A673 (cell line): ENCODE results near the gene CTNNA2. TPM values are rescaled to one million over a fixed set of nuclear protein-coding genes. Genes with fewer than 3 reads are reported as not detected.
A peak's percentile ranks its signal among the peaks of the same experiment; 100 is the strongest.

Experiments used
- BruUV-seq: library from RNA; stranded (reverse); fragments of 400-500 nt; replicated peaks from 2 replicates; lab custom pipeline; 2021; lab: Mats Ljungman, UMichigan
- CTCF ChIA-PET: fragments of 300-600 bp; sonication (Branson Sonifier 250); formaldehyde crosslinking; loops from one replicate; lab custom pipeline; 2022; ENCODE audit warnings: antibody characterized with exemption; lab: Charles Lee
- POLR2A ChIA-PET: fragments of 300-600 bp; sonication (Branson Sonifier 250); formaldehyde crosslinking; loops from one replicate; lab custom pipeline; 2022; ENCODE audit warnings: antibody characterized with exemption; ENCODE audit not compliant: low non-redundant PET; lab: Charles Lee
- DNase-seq: peaks from one replicate; pipeline ENCODE4 v3.0.0-alpha.2; 2015; ENCODE audit warnings: low spot score
- H3K27ac ChIP-seq: fragments of 200-600 bp; sonication (generic); 2 replicates; pipeline ENCODE4 v1.5.1; 2016; ENCODE audit warnings: mixed run types, low read depth, mild to moderate bottlenecking, mixed read lengths, antibody characterized with exemption, low read length; ENCODE audit not compliant: poor library complexity, severe bottlenecking
- H3K27me3 ChIP-seq: fragments of 200-600 bp; sonication (generic); replicated peaks from 2 replicates; pipeline ENCODE4 v1.6.1; 2017; ENCODE audit warnings: mixed run types, low read depth, mild to moderate bottlenecking, mixed read lengths, antibody characterized with exemption, low read length; ENCODE audit not compliant: insufficient read depth, poor library complexity
- H3K36me3 ChIP-seq: fragments of 200-600 bp; sonication (generic); 2 replicates; pipeline ENCODE4 v1.6.1; 2016; ENCODE audit warnings: mixed run types, mild to moderate bottlenecking, mixed read lengths, antibody characterized with exemption, low read length; ENCODE audit not compliant: insufficient read depth, poor library complexity, severe bottlenecking
- H3K4me1 ChIP-seq: fragments of 200-600 bp; sonication (generic); 2 replicates; pipeline ENCODE4 v1.6.1; 2017; ENCODE audit warnings: mixed run types, mild to moderate bottlenecking, mixed read lengths, antibody characterized with exemption, low read length; ENCODE audit not compliant: insufficient read depth, poor library complexity, severe bottlenecking
- H3K4me3 ChIP-seq: fragments of 200-600 bp; sonication (generic); 2 replicates; pipeline ENCODE4 v1.5.1; 2016; ENCODE audit warnings: low read depth, mixed run types, mild to moderate bottlenecking, mixed read lengths, low read length; ENCODE audit not compliant: poor library complexity, severe bottlenecking
- H3K9me3 ChIP-seq: fragments of 200-600 bp; sonication (generic); 2 replicates; pipeline ENCODE4 v1.6.1; 2016; ENCODE audit warnings: mixed run types, low read depth, mild to moderate bottlenecking, mixed read lengths, antibody characterized with exemption, low read length; ENCODE audit not compliant: poor library complexity, severe bottlenecking
- EZH2 ChIP-seq: fragments of 200-600 bp; sonication (generic); IDR thresholded peaks from 2 replicates; pipeline ENCODE4 v1.6.1; 2017; ENCODE audit warnings: borderline replicate concordance, low read depth, mild to moderate bottlenecking, mixed read lengths, antibody characterized with exemption, low read length; ENCODE audit not compliant: poor library complexity, severe bottlenecking
- intact Hi-C: fragments of 100-400 bp; cut with micrococcal nuclease; formaldehyde crosslinking; loops from one replicate; pipeline ENCODE4 v1.10.0; 2022; ENCODE audit not compliant: unreplicated experiment
- total RNA-seq: library from RNA; stranded (reverse); gene quantifications from 2 replicates; pipeline ENCODE4 v1.2.3, GENCODE V29; 2021
- TF ChIP-seq, protein P1 (sequence below): fragments of 300-800, 200-600 bp; sonication (generic); conservative IDR thresholded peaks from 2 replicates; pipeline ENCODE4 v1.5.1; 2017; ENCODE audit warnings: low read depth, mild to moderate bottlenecking, antibody characterized with exemption, low read length, moderate library complexity, mixed read lengths

The CTNNA2 gene
- total RNA-seq, 1 experiment from 2014 or later: not detected

DNA sequence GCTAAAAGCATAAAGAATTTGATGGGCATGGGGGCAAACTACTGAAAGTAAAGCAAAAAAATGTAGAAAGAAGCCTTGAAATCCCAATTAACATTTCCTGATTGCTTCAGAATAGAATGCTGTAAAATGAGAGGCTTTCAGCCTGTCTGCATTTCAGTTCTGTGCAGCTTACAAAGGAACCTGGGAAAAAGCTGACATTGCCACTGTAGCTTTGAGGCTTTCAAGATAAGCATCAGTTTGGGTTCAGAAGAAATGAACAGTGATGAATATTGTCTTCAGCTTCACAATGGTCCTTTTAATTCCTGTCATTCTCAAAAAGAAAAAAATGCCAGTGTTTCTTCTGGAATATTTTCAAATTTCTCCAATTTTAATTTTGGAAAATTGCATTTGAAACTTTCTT, 549.0 kb downstream of the CTNNA2 start:
- intact Hi-C loops: no loop called here
- Histone ChIP-seq H3K9me3 (no peaks in the 10 kb centered on the region), H3K4me3 (no peak overlapping the region), H3K27me3 (no peaks in the 10 kb centered on the region), H3K4me1 (peaks cover 49% of the 10 kb centered on the region), H3K36me3 (no peaks in the 10 kb centered on the region), H3K27ac (no peak overlapping the region)
- no peak for TF ChIP-seq EZH2
- TF ChIP-seq, protein P1, sequence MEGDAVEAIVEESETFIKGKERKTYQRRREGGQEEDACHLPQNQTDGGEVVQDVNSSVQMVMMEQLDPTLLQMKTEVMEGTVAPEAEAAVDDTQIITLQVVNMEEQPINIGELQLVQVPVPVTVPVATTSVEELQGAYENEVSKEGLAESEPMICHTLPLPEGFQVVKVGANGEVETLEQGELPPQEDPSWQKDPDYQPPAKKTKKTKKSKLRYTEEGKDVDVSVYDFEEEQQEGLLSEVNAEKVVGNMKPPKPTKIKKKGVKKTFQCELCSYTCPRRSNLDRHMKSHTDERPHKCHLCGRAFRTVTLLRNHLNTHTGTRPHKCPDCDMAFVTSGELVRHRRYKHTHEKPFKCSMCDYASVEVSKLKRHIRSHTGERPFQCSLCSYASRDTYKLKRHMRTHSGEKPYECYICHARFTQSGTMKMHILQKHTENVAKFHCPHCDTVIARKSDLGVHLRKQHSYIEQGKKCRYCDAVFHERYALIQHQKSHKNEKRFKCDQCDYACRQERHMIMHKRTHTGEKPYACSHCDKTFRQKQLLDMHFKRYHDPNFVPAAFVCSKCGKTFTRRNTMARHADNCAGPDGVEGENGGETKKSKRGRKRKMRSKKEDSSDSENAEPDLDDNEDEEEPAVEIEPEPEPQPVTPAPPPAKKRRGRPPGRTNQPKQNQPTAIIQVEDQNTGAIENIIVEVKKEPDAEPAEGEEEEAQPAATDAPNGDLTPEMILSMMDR: no peak
- ChIA-PET POLR2A (no interaction called here), CTCF (no interaction called here)
- BruUV-seq: no TSS peak
- DNase-seq: peak; percentile 16

GRCh38 chr2:80062298-80062697, 549.4 kb downstream of the CTNNA2 start:
- DNase-seq: no peak
- ChIA-PET CTCF (no interaction called here), POLR2A (no interaction called here)
- intact Hi-C loops: no loop called here
- peaks cover 48% of the 10 kb centered on the region for H3K4me1 ChIP-seq
- H3K36me3 ChIP-seq: no peaks in the 10 kb centered on the region
- H3K27me3 ChIP-seq: no peaks in the 10 kb centered on the region
- no TSS peak for BruUV-seq
- H3K4me3 ChIP-seq: no peak overlapping the region
- no peaks in the 10 kb centered on the region for H3K9me3 ChIP-seq
- no peak for TF ChIP-seq EZH2
- TF ChIP-seq, protein P1: no peak
- no peak overlapping the region for H3K27ac ChIP-seq

GRCh38 chr2:80068038-80068731, 555.3 kb downstream of the CTNNA2 start:
- H3K4me3 ChIP-seq: no peak overlapping the region
- no peaks in the 10 kb centered on the region for H3K4me1 ChIP-seq
- POLR2A ChIA-PET: no interaction called here
- H3K36me3 ChIP-seq: no peaks in the 10 kb centered on the region
- no peaks in the 10 kb centered on the region for H3K27me3 ChIP-seq
- intact Hi-C loops: no loop called here
- TF ChIP-seq EZH2: no peak
- TF ChIP-seq, protein P1: no peak
- no peak overlapping the region for H3K27ac ChIP-seq
- no peak for DNase-seq
- CTCF ChIA-PET: no interaction called here
- no TSS peak for BruUV-seq
- no peaks in the 10 kb centered on the region for H3K9me3 ChIP-seq
